Measurements from ENCODE around the gene GLT8D2. TPM values are rescaled to one million over a fixed set of nuclear protein-coding genes. Genes with fewer than 3 reads are reported as not detected.

The GLT8D2 gene
- polyA plus RNA-seq, 2 of the 4 experiments (the other 2 are of a cell fraction) = 0.27 to 0.43 TPM

DNA sequence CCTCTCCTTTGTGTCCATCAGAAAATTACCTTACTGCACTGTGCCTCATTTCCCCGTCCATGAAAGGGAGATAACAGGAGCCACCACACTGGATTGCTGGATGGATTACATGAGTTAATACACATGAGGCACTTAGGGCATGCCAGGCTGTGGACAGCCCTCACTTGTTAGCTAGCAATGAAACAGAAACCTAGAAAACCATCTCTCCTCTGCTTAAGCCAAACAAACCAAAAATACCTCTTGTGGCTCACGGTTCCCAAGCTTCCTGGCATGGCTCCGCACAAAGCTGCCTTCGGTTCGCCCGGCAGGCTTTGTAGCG, 13.7 kb upstream of the GLT8D2 start:
- peak; percentile 49 to 65 for ATAC-seq
- no peak for DNase-seq (ENCODE audit: low read depth in 1 of 2, low spot score in 1 of 2)
- peak overlapping the region; percentile 78 to 91 for H3K27ac ChIP-seq
- TF ChIP-seq PBX3 (IDR thresholded peaks at IDR 0.05) (no peak), TP53 (CRISPR knock-in tag; IDR thresholded peaks at IDR 0.05) (no peak), MYC (IDR thresholded peaks at IDR 0.05; ENCODE audit: borderline replicate concordance, low read length) (no peak), KDM5A (IDR thresholded peaks at IDR 0.05) (no peak), NPAS2 (CRISPR knock-in tag; IDR thresholded peaks at IDR 0.05; ENCODE audit: borderline replicate concordance) (no peak), CHD4 (IDR thresholded peaks at IDR 0.05; ENCODE audit: borderline replicate concordance) (no peak), KDM1A (IDR thresholded peaks at IDR 0.05; ENCODE audit: low read depth) (no peak), USF2 (IDR thresholded peaks at IDR 0.05) (no peak), RARB (CRISPR knock-in tag; IDR thresholded peaks at IDR 0.05) (no peak), TFCP2L1 (CRISPR knock-in tag; IDR thresholded peaks at IDR 0.05) (no peak), HES2 (IDR thresholded peaks at IDR 0.05) (no peak), HEYL (CRISPR knock-in tag; IDR thresholded peaks at IDR 0.05) (no peak), RCOR1 (IDR thresholded peaks at IDR 0.05; ENCODE audit: low read depth, low read length) (no peak), E2F6 (IDR thresholded peaks at IDR 0.05; ENCODE audit: borderline replicate concordance, low read depth) (no peak)
- TF ChIP-seq, protein P1, sequence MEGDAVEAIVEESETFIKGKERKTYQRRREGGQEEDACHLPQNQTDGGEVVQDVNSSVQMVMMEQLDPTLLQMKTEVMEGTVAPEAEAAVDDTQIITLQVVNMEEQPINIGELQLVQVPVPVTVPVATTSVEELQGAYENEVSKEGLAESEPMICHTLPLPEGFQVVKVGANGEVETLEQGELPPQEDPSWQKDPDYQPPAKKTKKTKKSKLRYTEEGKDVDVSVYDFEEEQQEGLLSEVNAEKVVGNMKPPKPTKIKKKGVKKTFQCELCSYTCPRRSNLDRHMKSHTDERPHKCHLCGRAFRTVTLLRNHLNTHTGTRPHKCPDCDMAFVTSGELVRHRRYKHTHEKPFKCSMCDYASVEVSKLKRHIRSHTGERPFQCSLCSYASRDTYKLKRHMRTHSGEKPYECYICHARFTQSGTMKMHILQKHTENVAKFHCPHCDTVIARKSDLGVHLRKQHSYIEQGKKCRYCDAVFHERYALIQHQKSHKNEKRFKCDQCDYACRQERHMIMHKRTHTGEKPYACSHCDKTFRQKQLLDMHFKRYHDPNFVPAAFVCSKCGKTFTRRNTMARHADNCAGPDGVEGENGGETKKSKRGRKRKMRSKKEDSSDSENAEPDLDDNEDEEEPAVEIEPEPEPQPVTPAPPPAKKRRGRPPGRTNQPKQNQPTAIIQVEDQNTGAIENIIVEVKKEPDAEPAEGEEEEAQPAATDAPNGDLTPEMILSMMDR (IDR thresholded peaks at IDR 0.05) = no peak
- 1% methylated on average over 7 of the region's 7 CpGs for WGBS (ENCODE audit: missing lambda C conversion rate)
- POLR2A ChIA-PET = interaction anchor here (1.0 to 3.3 kb wide), 4 partner anchors 73 to 134 kb away, joined by 3 to 30 read pairs (median 4); partner anchors contain the start of genes HSP90B1 and TDG
- CTCF ChIA-PET = interaction anchor here (1.0 to 1.5 kb wide), 7 partner anchors 9 to 293 kb away, joined by 3 to 6 read pairs (median 3); partner anchors contain the start of gene TDG
- no peaks in the 10 kb centered on the region for H3K9me3 ChIP-seq
- H3K4me2 ChIP-seq = peak overlapping the region; percentile 90
- peaks cover 13% of the 10 kb centered on the region for H3K4me1 ChIP-seq
- FAIRE-seq = no peak
- H3K4me3 ChIP-seq = peak overlapping the region; percentile 77

DNA sequence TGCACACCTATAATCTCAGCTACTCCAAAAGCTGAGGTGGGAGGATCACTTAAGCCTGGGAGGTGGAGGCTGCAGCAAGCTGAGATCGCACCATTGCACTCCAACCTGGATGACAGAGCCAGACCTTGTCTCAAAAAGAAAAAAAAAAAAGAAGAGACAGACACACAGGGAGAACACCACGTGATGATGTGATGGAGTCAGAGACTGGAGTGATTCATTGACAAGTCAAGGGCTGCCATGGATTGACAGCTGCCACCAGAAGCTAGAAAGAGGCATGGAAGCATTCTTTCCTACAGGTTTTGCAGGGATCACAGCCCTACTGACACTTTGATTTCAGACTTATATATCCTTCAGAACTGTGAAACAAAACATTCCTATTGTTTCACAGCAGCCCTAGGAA, 10.8 kb upstream of the GLT8D2 start:
- no peak for ATAC-seq
- no peak overlapping the region for H3K4me3 ChIP-seq
- no peak for FAIRE-seq
- ChIA-PET POLR2A (no interaction called here), CTCF (interaction anchor here (0.7 kb wide), 1 partner anchor 117 kb away, joined by 3 read pairs; no protein-coding TSS in a partner anchor)
- TF ChIP-seq USF2 (IDR thresholded peaks at IDR 0.05) (peak; percentile 53; the same call in 1 of the 2 replicates), HES2 (IDR thresholded peaks at IDR 0.05) (no peak)
- 36% methylated on average over 2 of the region's 2 CpGs for WGBS (ENCODE audit: missing lambda C conversion rate)
- DNase-seq (ENCODE audit: low read depth in 1 of 2, low spot score in 1 of 2) = no peak
- H3K27ac ChIP-seq = no peak overlapping the region
- peaks cover 13% of the 10 kb centered on the region for H3K4me1 ChIP-seq
- H3K9me3 ChIP-seq = peaks cover 7% of the 10 kb centered on the region; the same call in 2 of the 3 replicates
- no peak overlapping the region for H3K4me2 ChIP-seq

GRCh38 chr12:104059963-104060362, 10.0 kb upstream of the GLT8D2 start:
- no peak for FAIRE-seq
- H3K4me2 ChIP-seq = no peak overlapping the region
- H3K4me1 ChIP-seq = peaks cover 6% of the 10 kb centered on the region; the same call in 2 of the 3 replicates
- no peak overlapping the region for H3K27ac ChIP-seq
- DNase-seq (ENCODE audit: low read depth in 1 of 2, low spot score in 1 of 2) = no peak
- H3K4me3 ChIP-seq = no peak overlapping the region
- H3K9me3 ChIP-seq = peaks cover 7% of the 10 kb centered on the region; the same call in 2 of the 3 replicates
- ChIA-PET POLR2A (no interaction called here), CTCF (no interaction called here)
- ATAC-seq = no peak
- 66% methylated on average over 2 of the region's 2 CpGs for WGBS (ENCODE audit: missing lambda C conversion rate)
- TF ChIP-seq BHLHE40 (IDR thresholded peaks at IDR 0.05; ENCODE audit: low read depth, low read length) (no peak), FOSL2 (IDR thresholded peaks at IDR 0.05) (no peak), FOSL2 (CRISPR knock-in tag; IDR thresholded peaks at IDR 0.05) (no peak), NR3C1 (IDR thresholded peaks at IDR 0.05) (no peak), JUN (IDR thresholded peaks at IDR 0.05) (no peak), CEBPB (IDR thresholded peaks at IDR 0.05) (no peak), RAD21 (conservative IDR thresholded peaks at IDR 0.05 in 1 of 2, IDR thresholded peaks at IDR 0.05 in 1 of 2) (no peak), KDM1A (IDR thresholded peaks at IDR 0.05; ENCODE audit: low read depth) (no peak), PHF8 (IDR thresholded peaks at IDR 0.05; ENCODE audit: borderline replicate concordance, low read depth) (no peak), CHD2 (IDR thresholded peaks at IDR 0.05; ENCODE audit: low read length, partially characterized antibody) (no peak), HEYL (CRISPR knock-in tag; IDR thresholded peaks at IDR 0.05) (no peak), EHF (CRISPR knock-in tag; IDR thresholded peaks at IDR 0.05) (no peak), EP300 (IDR thresholded peaks at IDR 0.05) (no peak), KDM5A (IDR thresholded peaks at IDR 0.05) (no peak)
- TF ChIP-seq, protein P2, sequence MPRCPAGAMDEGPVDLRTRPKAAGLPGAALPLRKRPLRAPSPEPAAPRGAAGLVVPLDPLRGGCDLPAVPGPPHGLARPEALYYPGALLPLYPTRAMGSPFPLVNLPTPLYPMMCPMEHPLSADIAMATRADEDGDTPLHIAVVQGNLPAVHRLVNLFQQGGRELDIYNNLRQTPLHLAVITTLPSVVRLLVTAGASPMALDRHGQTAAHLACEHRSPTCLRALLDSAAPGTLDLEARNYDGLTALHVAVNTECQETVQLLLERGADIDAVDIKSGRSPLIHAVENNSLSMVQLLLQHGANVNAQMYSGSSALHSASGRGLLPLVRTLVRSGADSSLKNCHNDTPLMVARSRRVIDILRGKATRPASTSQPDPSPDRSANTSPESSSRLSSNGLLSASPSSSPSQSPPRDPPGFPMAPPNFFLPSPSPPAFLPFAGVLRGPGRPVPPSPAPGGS (IDR thresholded peaks at IDR 0.05) = no peak
